Endothelial cell of umbilical vein (primary cell): Measurements from ENCODE around the gene ACTR8. TPM values are rescaled to one million over a fixed set of nuclear protein-coding genes. Genes with fewer than 3 reads are reported as not detected.

Experiments
- Bru-seq: library from RNA; stranded (reverse); fragments of 400-500 nt; gene quantifications from one replicate; lab custom pipeline; 2021; lab: Mats Ljungman, UMichigan
- BruChase-seq, 2 experiments: library from RNA; stranded (reverse); fragments of 400-500 nt; gene quantifications; one replicate each; lab custom pipeline; 2021; lab: Mats Ljungman, UMichigan
- BruUV-seq: library from RNA; stranded (reverse); fragments of 400-500 nt; replicated peaks from 2 replicates; lab custom pipeline; 2021; lab: Mats Ljungman, UMichigan
- CTCF ChIA-PET: fragments of 300-600, 350-600 bp; sonication (Branson Sonifier 250); formaldehyde crosslinking; loops from one replicate; lab custom pipeline; 2021; ENCODE audit warnings: antibody characterized with exemption, inconsistent platforms; lab: Charles Lee
- POLR2A ChIA-PET: fragments of 300-600, 350-600 bp; sonication (Branson Sonifier 250); formaldehyde crosslinking; loops from one replicate; lab custom pipeline; 2021; ENCODE audit warnings: antibody characterized with exemption, inconsistent platforms; lab: Charles Lee
- DNase-seq: peaks from one replicate; pipeline ENCODE4 v3.0.0-alpha.2; 2011; ENCODE audit warnings: low read depth, low spot score
- FAIRE-seq: peaks from 2 replicates; lab custom pipeline; 2011; peaks lifted over from hg19 to GRCh38; lab: Jason Lieb, UNC
- H2AFZ ChIP-seq: 2 replicates; pipeline ENCODE4 v1.6.0; 2012; ENCODE audit warnings: low read depth, low read length, control low read depth, inconsistent platforms
- H3K27ac ChIP-seq: 2 replicates; pipeline ENCODE4 v1.5.1; 2011; ENCODE audit warnings: low read depth, mild to moderate bottlenecking, control low read depth, low read length, moderate library complexity; ENCODE audit not compliant: insufficient read depth
- H3K27me3 ChIP-seq, 2 experiments: 2 replicates each; pipeline versions ENCODE4 v1.6.0 to v1.6.1; 2011; ENCODE audit warnings: low read length in 2 of 2, mixed read lengths in 1 of 2; ENCODE audit not compliant: control insufficient read depth in 2 of 2, insufficient read depth in 2 of 2
- H3K36me3 ChIP-seq, 2 experiments: 2 replicates in 1 of 2; 3 replicates in 1 of 2; pipeline ENCODE4 v1.5.1; 2011; ENCODE audit warnings: low read length in 2 of 2, mild to moderate bottlenecking in 1 of 2, moderate library complexity in 1 of 2; ENCODE audit not compliant: control insufficient read depth in 2 of 2, insufficient read depth in 2 of 2; ENCODE audit errors: extremely low read depth in 1 of 2
- H3K4me1 ChIP-seq: 3 replicates; pipeline ENCODE4 v1.5.1; 2011; ENCODE audit warnings: mild to moderate bottlenecking, low read length; ENCODE audit not compliant: control insufficient read depth, insufficient read depth; ENCODE audit errors: extremely low read depth
- H3K4me2 ChIP-seq: 2 replicates; pipeline ENCODE4 v1.6.1; 2011; ENCODE audit warnings: low read length, control low read depth, mixed read lengths; ENCODE audit not compliant: insufficient read depth
- H3K4me3 ChIP-seq, 3 experiments: fragments of 200-600 bp in 1 of 3; sonication (generic), shearing (Covaris generic) in 1 of 3; replicated peaks in 1 of 3; 2 replicates each; pipeline ENCODE4 v1.5.1; 2011 to 2016; ENCODE audit warnings: control low read depth in 3 of 3, low read length in 3 of 3, mild to moderate bottlenecking in 2 of 3, inconsistent platforms in 1 of 3, low read depth in 1 of 3, moderate library complexity in 1 of 3; ENCODE audit not compliant: insufficient read depth in 1 of 3
- H3K79me2 ChIP-seq: 2 replicates; pipeline ENCODE4 v1.6.0; 2012; ENCODE audit warnings: low read length, inconsistent platforms; ENCODE audit not compliant: control insufficient read depth, insufficient read depth
- H3K9ac ChIP-seq: replicated peaks from 2 replicates; pipeline ENCODE3; 2011; ENCODE audit warnings: low read length, control low read depth; ENCODE audit not compliant: insufficient read depth; ENCODE audit errors: extremely low read depth
- H3K9me1 ChIP-seq: replicated peaks from 3 replicates; pipeline ENCODE4 v1.6.0; 2011; ENCODE audit warnings: mild to moderate bottlenecking, low read length; ENCODE audit not compliant: control insufficient read depth, insufficient read depth; ENCODE audit errors: extremely low read depth
- H3K9me3 ChIP-seq: replicated peaks from 2 replicates; pipeline ENCODE4 v1.5.1; 2012; ENCODE audit warnings: low read length, inconsistent platforms; ENCODE audit not compliant: control insufficient read depth, insufficient read depth
- H4K20me1 ChIP-seq: replicated peaks from 2 replicates; pipeline ENCODE3; 2011; ENCODE audit warnings: mild to moderate bottlenecking, low read length; ENCODE audit not compliant: control insufficient read depth, insufficient read depth; ENCODE audit errors: extremely low read depth
- EZH2 ChIP-seq: IDR thresholded peaks from 2 replicates; pipeline ENCODE4 v1.6.1; 2012; ENCODE audit warnings: borderline replicate concordance, low read depth, mild to moderate bottlenecking, moderate library complexity, low read length, inconsistent platforms; ENCODE audit not compliant: severe bottlenecking
- FOS ChIP-seq: IDR thresholded peaks from 2 replicates; pipeline ENCODE4 v1.6.1; 2011; ENCODE audit warnings: mild to moderate bottlenecking, low read length, moderate library complexity, borderline replicate concordance; ENCODE audit not compliant: insufficient read depth
- GATA2 ChIP-seq: IDR thresholded peaks from 2 replicates; pipeline ENCODE4 v1.7.0; 2011; ENCODE audit warnings: low read depth, mild to moderate bottlenecking, moderate library complexity, mixed read lengths, low read length; ENCODE audit not compliant: insufficient read length, insufficient read depth
- JUN ChIP-seq: IDR thresholded peaks from 2 replicates; pipeline ENCODE4 v1.6.1; 2011; ENCODE audit warnings: borderline replicate concordance, low read depth; ENCODE audit not compliant: insufficient read length, insufficient read depth
- MYC ChIP-seq: IDR thresholded peaks from one replicate; pipeline ENCODE4 v1.6.1; 2011; ENCODE audit warnings: mild to moderate bottlenecking, low read depth, low read length
- POLR2A ChIP-seq: IDR thresholded peaks from 2 replicates; pipeline ENCODE4 v1.6.1; 2012; ENCODE audit warnings: low read depth, mild to moderate bottlenecking, control low read depth, low read length
- POLR2AphosphoS5 ChIP-seq: IDR thresholded peaks from 2 replicates; pipeline ENCODE4 v1.6.1; 2012; ENCODE audit warnings: low read depth, mild to moderate bottlenecking, control low read depth, low read length, moderate library complexity; ENCODE audit not compliant: insufficient read depth
- dilution Hi-C: fragments of 300-500 bp; cut with MboI; formaldehyde crosslinking; loops from one replicate; pipeline ENCODE4 v1.15.0; 2019; ENCODE audit warnings: low sequenced_read_pairs; ENCODE audit not compliant: extremely low pct_ligation_motif_present
- intact Hi-C: fragments of 100-400 bp; cut with micrococcal nuclease; formaldehyde crosslinking; loops from one replicate; pipeline ENCODE4 v1.10.0; 2022
- long read RNA-seq: library from polyadenylated mRNA; stranded (forward); transcript quantifications from one replicate; pipeline ENCODE4 v2.0.0, GENCODE V29; 2021
- polyA minus RNA-seq, 3 experiments: library from RNA; depleted of rRNA, polyadenylated mRNA; stranded (reverse); fragments of >200 nt; gene quantifications; 1 replicate in 1 of 3; 2 replicates in 2 of 3; pipeline ENCODE4 v1.2.3, GENCODE V29; 2011
- polyA plus RNA-seq, 4 experiments: library from polyadenylated mRNA; depleted of rRNA in 3 of 4; stranded (reverse) in 3 of 4; unstranded in 1 of 4; fragments of >200 nt; gene quantifications; 2 replicates each; pipeline versions ENCODE4 v1.2.1 to v1.2.3, GENCODE V29; 2011 to 2012; ENCODE audit warnings: missing spikeins in 1 of 4
- total RNA-seq: library from RNA; stranded (reverse); gene quantifications from 2 replicates; pipeline ENCODE4 v1.2.3, GENCODE V29; 2021
- TF ChIP-seq, protein P1 (sequence below): IDR thresholded peaks from 2 replicates; pipeline ENCODE4 v1.6.1; 2011; ENCODE audit not compliant: insufficient read depth, insufficient read length
- TF ChIP-seq, protein P2 (sequence below), 2 donors: IDR thresholded peaks; 1 replicate in 1 of 2; 2 replicates in 1 of 2; pipeline ENCODE4 v1.5.1; 2011; ENCODE audit warnings: low read length in 2 of 2, mild to moderate bottlenecking in 2 of 2, moderate library complexity in 2 of 2, control low read depth in 1 of 2, inconsistent platforms in 1 of 2, low read depth in 1 of 2; ENCODE audit not compliant: insufficient read depth in 1 of 2; ENCODE audit errors: extremely low read depth in 1 of 2

Gene ACTR8, protein sequence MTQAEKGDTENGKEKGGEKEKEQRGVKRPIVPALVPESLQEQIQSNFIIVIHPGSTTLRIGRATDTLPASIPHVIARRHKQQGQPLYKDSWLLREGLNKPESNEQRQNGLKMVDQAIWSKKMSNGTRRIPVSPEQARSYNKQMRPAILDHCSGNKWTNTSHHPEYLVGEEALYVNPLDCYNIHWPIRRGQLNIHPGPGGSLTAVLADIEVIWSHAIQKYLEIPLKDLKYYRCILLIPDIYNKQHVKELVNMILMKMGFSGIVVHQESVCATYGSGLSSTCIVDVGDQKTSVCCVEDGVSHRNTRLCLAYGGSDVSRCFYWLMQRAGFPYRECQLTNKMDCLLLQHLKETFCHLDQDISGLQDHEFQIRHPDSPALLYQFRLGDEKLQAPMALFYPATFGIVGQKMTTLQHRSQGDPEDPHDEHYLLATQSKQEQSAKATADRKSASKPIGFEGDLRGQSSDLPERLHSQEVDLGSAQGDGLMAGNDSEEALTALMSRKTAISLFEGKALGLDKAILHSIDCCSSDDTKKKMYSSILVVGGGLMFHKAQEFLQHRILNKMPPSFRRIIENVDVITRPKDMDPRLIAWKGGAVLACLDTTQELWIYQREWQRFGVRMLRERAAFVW
- total RNA-seq (42.0 and 43.1 TPM in 2 replicates), polyA plus RNA-seq (12.1 and 14.4 TPM in 2 replicates), polyA minus RNA-seq (19.6 and 32.1 TPM in 2 replicates), Bru-seq, nascent RNA (percentile 85 among the genes with signal in this experiment), BruChase-seq, experiment 1, labeled RNA remaining after a 6-hour chase (percentile 81 among the genes with signal in this experiment), BruChase-seq, experiment 2, labeled RNA remaining after a 2-hour chase (percentile 86 among the genes with signal in this experiment)
- 16.6 and 16.9 TPM in 2 replicates for polyA plus RNA-seq (2011; cell fraction: cytosol; rRNA removed)
- polyA plus RNA-seq (2011; cell fraction: nucleus; rRNA removed), result 35.8 and 37.2 TPM in 2 replicates
- polyA plus RNA-seq (2012), result 23.9 and 26.3 TPM in 2 replicates
- polyA minus RNA-seq (2011; cell fraction: cytosol; rRNA and poly(A)+ RNA removed), result 19.5 TPM
- polyA minus RNA-seq (2011; cell fraction: nucleus; rRNA and poly(A)+ RNA removed), result 19.3 and 22.7 TPM in 2 replicates
- long read RNA-seq, transcript ACTR8-201 (13 exons, 3,629 nt), result major isoform, 58 of 74 reads
- long read RNA-seq, partial matches to known transcripts, result 4 of 74 reads
- long read RNA-seq, other reads (novel, unspliced or antisense), result 11 of 74 reads

DNA sequence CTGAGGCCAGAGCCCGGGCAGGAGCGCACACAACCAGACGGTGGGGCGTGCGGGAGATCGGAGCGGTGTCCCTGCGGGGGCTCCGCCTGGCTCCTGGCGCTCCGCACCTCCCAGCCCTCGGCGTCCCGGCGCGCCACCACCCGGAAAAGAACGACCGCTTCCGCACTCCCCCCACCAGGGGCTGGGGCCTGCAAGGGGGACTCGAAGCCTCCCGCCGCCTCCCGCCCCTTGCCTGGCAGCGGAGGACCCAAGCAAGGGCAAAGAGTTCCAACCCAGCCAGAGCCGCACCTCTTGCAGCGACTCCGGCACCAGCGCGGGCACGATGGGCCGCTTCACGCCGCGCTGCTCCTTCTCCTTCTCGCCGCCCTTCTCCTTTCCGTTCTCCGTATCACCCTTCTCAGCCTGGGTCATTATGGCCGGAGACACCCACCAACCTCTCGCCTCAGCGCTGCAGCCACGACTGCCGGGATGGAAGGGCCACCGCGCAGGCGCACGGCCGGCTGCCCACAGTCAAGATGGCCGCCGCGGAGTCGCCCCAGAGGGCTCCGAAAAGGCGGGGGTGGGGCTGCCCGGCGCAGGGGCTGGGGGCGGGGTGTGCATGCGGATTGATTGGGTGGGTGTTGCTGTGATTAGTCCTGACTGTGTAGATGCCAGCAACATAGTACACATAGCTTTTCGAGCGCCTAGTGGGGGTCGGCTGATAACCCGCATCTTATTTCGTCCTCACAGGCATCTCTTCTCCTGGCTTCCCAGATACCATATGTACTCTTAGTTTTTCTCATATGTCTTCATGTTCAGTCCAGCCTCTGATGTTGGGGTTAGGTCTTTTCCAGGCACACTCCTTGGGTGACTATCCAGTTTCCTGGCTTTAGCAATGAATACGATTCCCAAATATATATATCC lies at the start of gene ACTR8:
ACTR8 (minus strand) TSS at position 462 of the 903 bp plus-strand sequence; CDS start at position 411, 51 bp downstream.
- Histone ChIP-seq H3K9ac (peak within 1 kb of the TSS; percentile 89), H3K4me3 (peak within 1 kb of the TSS; percentile 64 to 87 (median 87)), H3K9me1 (no peaks in the 10 kb centered on the region), H3K4me1 (peaks cover 10% of the 10 kb centered on the region), H2AFZ (peak within 1 kb of the TSS; percentile 90), H3K4me2 (peak within 1 kb of the TSS; percentile 94), H3K36me3 (peaks cover 11 to 31% of the 10 kb centered on the region in 2 experiments), H3K9me3 (no peaks in the 10 kb centered on the region), H3K79me2 (peaks cover 13% of the 10 kb centered on the region), H4K20me1 (no peaks in the 10 kb centered on the region), H3K27ac (peak within 1 kb of the TSS; percentile 70), H3K27me3 (no peaks in the 10 kb centered on the region)
- FAIRE-seq (peak; percentile 80), DNase-seq (peak; percentile 91)
- ChIA-PET POLR2A (interaction anchor here (0.8 to 2.2 kb wide), 2 partner anchors 10 kb away, joined by 3 to 6 read pairs; partner anchors contain the start of gene SELENOK), CTCF (interaction anchor here (1.9 kb wide), 1 partner anchor 10 kb away, joined by 9 read pairs; the partner anchor contains the start of gene SELENOK)
- dilution Hi-C loops (no loop called here), intact Hi-C loops (loop anchor here (1.0 kb wide), 1 partner anchor 9 kb away; the partner anchor contains the start of gene SELENOK)
- no TSS peak for BruUV-seq
- peak; percentile 93 for TF ChIP-seq POLR2A
- TF ChIP-seq GATA2, result no peak
- TF ChIP-seq POLR2AphosphoS5, result peak; percentile 90
- TF ChIP-seq, protein P1, sequence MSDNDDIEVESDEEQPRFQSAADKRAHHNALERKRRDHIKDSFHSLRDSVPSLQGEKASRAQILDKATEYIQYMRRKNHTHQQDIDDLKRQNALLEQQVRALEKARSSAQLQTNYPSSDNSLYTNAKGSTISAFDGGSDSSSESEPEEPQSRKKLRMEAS, result no peak
- no peak for TF ChIP-seq MYC
- TF ChIP-seq FOS, result no peak
- TF ChIP-seq JUN, result no peak
- no peak for TF ChIP-seq EZH2
- TF ChIP-seq, protein P2, sequence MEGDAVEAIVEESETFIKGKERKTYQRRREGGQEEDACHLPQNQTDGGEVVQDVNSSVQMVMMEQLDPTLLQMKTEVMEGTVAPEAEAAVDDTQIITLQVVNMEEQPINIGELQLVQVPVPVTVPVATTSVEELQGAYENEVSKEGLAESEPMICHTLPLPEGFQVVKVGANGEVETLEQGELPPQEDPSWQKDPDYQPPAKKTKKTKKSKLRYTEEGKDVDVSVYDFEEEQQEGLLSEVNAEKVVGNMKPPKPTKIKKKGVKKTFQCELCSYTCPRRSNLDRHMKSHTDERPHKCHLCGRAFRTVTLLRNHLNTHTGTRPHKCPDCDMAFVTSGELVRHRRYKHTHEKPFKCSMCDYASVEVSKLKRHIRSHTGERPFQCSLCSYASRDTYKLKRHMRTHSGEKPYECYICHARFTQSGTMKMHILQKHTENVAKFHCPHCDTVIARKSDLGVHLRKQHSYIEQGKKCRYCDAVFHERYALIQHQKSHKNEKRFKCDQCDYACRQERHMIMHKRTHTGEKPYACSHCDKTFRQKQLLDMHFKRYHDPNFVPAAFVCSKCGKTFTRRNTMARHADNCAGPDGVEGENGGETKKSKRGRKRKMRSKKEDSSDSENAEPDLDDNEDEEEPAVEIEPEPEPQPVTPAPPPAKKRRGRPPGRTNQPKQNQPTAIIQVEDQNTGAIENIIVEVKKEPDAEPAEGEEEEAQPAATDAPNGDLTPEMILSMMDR (IDR thresholded peaks at IDR 0.05; ENCODE audit: extremely low read depth in 1 of 2, insufficient read depth in 1 of 2, low read depth in 1 of 2, low read length in 2 of 2), result peak in 1 of 2 donors; percentile 8
